COLO829 (cell line): Measurements from ENCODE around the gene KLHL18.
"Not testable (repeated sequence)": the region's sequence is repeated elsewhere in the genome, so short reads cannot be mapped to it uniquely, and the experiment has no call there.

Experiments used
- DNase-seq: peaks from one replicate; pipeline ENCODE4 v3.0.0; 2012; ENCODE audit warnings: low spot score

The KLHL18 gene

DNA sequence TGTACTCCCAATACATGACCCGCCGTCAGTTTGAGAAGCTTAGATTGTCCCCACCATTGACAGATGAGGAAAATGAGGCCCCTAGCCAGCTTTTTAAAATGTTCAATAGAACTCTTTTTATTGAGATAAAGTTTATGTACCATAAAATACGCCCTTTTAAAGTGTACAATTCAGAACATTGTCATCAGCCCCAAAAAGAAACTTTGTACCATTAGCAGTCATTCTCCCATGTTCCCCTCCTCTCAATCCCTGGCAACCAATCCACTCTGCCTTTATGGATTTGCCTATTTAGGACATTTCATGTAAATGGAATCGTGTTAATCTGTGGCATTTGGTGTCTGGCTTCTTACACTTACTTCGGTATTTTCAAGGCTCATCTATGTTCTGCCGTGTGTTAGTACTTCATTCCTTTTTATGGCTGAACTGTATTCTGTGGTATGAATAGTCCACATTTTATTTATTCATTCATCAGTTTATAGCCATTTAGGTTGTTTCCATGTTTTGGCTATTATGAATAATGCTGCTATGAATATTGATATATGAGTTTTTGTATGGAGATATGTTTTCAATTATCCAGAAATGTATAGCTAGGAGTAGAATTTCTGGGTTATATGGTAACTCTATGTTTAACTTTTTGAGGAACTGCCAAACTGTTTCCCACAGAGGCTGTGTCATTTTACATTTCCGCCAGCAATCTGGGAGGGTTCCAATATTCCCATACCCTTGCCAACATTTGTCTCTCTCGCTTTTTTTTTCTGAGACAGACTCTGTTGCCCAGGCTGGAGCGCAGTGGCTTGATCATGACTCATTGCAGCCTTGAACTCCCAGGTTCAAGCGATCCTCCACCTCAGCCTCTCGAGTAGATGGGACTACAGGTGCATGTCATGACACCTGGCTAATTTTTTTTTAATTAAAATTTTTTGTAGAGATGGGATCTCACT is 82.7 kb downstream of the KLHL18 start:
- no peak for DNase-seq

DNA sequence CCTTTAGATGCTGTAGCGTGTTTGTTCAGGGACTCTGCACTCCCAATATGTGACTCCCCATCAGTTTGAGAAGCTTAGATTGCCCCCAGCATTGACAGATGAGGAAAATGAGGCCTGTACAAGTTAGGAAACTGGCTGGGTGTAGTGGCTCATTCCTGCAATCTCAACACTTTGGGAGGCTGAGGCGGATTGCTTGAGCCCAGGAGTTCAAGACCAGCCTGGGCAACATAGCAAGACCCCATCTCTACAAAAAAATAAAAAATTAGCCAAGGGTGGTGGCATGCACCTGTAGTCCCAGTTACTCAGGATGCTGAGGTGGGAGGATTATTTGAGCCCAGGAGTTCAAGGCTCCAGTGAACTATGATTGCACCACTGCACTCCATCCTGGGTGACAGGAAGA is 84.1 kb downstream of the KLHL18 start:
- DNase-seq = no peak

DNA sequence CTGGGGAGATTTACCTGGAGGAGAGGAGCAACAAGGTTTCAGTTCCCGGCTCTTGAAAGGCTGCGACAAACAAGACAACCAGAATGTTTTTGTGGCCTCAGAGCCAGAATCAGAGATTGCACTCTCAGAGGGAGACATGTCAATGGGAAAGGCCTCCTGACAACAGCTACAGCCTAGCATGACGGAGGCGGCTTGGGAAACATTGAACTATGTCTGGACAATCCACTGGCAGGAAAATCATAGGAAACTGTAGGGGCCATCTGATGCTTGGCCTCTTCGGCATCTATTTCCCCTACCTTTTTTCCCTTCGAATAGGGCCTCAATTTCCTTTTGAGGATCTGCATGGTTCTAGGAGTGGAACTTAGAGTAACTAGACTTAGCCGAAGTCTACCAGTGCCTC is 84.9 kb downstream of the KLHL18 start:
- no peak for DNase-seq

DNA sequence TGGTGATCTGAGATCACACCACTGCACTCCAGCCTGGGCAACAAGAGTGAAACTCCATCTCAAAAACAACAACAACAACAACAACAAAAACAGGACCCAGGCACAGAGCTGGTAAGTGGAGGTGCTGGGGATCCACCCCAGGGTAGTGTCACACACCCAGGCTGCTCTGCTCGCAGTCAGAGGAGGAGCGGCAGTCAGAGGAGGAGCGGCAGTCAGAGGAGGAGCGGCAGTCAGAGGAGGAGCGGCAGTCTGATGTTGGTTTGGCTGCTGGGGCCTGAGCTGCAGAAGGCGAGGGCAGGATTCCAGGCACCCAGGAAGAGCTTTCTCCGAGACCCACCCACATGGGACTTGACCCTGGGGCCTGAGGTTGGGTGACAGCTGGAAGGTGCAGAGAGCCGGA is 87.3 kb downstream of the KLHL18 start:
- DNase-seq = not testable (repeated sequence)

DNA sequence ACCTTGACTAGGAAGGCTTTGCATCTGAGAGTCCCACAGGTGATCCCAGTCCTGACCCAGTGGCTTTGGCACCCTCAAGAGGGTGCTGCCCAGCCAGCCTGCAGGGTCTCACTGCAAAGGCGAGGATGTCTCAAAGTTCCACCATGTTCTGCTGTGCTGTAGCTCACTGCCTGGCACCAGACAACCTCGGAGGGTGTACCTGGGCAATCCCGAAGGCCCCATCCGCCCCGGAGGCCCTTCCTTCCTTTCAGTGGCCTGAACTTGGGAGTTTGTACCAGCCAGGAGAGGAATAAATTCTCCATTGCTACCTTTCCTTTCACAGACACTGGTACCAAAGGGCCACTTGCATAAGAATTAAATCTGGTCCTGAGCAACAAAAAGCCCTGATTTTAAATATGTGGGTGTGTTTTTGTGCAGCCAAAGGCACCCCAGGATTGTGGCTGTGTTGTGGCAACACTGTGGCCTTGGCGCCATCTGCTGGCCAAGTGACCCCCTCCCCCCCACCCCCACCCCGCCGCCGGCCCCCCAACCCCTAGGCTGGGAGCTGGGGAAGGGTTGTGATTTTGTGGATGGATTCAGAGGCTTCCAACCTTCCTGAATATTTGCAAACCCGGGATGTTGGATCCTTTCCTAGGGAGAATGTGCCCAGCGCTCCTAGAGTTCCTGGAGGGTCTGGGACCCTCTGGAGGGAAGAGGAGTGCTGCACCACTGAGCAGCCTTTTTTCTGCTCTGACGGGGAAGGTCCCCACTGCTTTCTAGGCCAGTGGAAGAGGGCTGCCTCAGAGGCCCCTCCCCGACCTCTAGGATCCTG is 88.3 kb downstream of the KLHL18 start:
- no peak for DNase-seq

DNA sequence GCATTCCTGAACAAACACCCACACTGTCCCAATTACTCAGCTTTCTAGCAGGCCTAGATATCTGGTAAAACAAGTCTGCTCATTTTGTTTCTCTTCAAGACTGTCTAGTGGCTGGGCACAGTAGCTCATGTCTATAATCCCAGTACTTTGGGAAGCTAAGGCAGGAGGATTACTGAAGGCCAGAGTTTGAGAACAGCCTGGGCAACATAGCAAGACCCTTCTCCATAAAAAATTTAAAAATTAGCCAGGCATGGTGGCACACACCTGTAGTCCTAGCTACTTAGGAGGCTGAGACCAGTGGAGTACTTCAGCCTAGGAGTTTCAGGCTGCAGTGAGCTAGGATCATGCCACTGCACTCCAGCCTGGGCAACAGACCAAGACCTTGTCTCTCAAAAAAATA is 91.8 kb downstream of the KLHL18 start:
- no peak for DNase-seq

DNA sequence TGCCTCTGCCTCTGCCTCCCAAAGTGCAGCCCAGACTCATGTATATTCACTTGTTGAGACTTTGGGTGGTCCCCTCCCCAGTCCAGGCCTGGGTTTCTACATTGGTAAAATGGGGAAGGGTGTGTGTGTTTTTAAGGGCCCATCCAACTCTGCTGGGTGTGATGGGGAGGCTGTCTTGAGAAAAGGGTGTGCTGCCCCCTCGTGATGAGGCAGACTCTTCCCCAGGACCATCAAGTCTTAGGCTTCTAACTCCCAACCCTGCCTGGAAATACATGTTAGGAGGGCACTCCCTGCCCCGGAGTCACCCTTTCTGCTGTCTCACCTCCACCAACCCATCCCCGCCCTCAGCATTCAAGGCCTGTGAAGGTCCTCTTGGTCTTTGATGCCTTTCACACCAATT is 93.6 kb downstream of the KLHL18 start:
- no peak for DNase-seq

DNA sequence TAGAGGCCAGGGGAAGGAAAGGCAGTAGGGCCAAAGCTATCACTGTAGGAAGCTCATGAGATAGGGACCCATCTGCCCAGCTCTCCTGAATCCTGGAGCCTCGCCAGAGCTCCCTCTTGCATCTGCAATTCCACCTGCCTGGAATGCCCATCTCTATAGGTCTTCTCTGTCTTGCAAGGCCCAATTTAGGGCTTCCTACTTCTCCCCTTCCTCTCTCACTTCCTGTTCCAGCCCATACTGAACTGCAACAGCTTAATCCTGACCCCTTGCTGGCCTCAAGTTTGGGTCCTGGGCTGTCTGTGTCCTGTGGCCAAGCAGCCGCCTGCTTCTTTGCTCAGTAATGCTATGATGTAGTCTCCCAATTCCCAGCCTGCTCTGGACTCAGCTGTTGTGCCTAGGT is 94.4 kb downstream of the KLHL18 start:
- DNase-seq = no peak

DNA sequence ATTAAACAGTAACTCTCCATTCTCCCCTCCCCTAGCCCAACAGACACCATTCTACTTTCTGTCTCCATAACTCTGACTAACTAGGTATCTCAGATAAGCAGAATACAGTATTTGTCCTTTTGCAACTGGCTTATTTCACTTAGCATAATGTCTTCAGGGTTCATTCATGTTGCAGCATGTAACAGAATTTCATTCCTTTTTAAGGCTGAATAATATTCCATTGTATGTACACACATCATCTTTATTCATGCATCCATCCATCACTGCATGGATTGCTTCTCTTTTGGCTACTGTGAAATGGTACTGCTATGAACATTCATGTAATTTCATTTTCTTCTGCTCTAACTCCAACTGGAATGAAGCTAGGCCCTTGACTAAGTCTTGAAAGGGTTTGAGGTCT is 96.1 kb downstream of the KLHL18 start:
- DNase-seq = no peak

DNA sequence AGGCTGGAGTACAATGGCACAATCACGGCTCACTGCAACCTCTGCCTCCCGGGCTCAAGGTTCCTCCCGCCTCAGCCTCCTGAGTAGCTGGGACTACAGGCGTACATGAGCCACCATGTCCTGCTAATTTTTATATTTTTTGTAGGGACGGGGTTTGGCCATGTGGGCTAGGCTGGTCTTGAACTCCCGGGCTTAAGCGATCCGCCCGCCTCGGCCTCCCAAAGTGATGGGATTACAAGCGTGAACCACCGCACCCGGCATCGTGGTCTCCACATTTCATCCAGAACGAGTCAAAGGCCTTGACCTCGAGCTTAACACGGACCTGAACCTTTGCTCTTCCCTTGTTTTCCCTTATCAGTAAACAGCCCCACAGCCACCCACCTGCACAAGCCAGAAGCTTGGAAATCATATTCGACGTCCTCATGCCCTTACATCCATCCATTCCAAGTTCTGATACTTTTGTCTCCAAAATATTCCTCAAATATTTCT is 96.7 kb downstream of the KLHL18 start:
- no peak for DNase-seq

DNA sequence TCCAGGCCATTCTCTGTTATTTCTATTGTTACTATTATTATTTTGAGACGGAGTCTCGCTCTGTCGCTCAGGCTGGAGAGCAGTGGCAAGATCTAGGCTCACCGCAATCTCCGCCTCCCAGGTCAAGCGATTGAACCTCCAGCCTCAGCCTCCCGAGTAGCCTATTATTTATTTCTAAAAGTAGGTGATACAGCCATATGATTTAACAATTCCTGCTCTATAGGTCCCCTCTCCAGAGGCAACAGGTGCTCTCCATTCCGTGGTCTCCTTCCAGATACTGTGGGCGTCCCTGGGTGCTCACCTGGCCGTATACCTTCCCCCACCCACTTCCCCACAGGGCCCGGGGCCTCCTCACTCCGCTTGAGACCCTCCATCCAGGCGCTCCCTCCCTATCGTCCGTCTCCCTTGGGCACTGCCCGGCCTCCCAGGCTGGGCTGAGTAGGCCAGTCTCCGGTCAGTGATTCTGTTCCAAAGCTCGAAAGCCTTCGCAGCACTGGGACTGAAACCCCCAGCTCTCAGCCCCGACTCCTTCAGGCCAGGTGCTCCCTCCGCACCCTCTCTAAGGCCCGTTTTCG is 97.4 kb downstream of the KLHL18 start:
- no peak for DNase-seq

DNA sequence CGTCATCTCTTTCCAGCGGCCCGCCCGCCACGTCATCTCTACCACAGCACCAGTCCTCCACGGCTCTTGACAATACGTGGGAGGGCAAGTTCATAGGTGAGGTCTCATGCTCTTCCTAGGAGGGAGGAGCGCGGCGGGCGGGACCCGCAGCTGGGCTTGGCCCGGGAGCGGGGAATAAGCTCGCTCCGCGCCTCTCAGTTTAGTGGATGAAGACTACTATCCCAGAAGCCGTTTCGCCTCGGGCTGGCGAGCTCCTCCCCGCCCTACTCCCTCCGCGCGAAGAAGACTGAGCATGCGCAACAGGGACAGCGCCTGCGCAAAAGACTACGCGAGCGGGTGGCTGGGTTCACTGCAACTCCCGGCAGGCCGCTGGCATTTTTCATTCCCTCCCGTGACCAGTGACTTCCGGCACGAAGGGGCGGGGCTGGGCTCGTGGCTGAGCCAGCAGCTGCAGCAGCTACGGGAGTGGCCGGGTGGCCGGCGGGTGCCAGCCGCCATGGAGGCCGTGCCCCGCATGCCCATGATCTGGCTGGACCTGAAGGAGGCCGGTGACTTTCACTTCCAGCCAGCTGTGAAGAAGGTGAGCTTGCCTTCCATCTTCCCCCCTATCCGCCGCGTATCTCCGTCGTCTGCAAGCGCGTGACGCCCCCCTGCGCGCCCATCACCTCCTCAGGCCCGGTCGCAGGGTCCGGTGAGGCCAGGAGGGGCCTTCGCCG is 98.0 kb downstream of the KLHL18 start, which contains the start of gene PTPN23:
TSS of gene PTPN23 (plus strand) at position 421 of the 716 bp plus-strand sequence. CDS start at position 497, 76 bp downstream.
- peak; percentile 100 for DNase-seq

DNA sequence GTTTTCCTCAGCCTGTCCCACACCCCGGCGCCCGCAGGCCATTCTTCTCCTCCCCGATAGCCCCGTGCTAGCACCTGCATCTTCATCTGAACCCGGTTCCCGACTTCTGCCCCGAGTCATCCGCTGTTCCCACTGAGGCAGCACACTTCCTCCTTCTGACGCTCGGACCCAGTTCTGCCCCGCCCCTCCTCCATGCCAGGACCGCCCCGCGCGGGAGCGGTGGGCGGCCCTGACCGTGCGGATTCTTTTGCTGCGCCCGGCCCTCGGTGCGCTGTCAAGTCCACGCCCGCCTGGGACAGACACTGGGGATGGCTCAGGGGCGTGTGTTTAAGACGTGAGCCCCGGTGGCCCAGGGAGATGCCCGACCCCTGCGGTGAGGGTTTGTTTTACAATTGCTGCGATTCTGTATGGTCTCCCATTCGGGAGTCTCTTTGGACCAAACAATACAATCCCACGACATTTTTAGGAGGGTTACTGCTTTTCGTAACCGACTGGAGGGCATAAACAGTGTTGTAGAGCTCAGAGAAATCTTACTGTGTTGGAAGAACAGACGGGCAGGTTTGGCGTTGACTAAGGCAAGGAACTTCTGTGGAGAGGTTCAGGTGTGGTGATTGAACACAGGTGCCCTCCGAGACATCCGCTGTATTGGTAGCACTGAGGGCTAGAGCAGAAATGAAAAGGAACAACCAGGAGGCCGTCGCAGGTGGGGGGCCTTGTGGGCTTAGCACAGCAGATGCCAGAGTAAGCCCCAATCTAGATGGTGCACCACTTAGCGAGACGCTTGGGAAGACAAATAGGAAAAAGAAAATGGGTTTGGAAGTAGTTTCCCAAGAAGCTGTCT is 98.8 kb downstream of the KLHL18 start:
- DNase-seq = peak; percentile 93

DNA sequence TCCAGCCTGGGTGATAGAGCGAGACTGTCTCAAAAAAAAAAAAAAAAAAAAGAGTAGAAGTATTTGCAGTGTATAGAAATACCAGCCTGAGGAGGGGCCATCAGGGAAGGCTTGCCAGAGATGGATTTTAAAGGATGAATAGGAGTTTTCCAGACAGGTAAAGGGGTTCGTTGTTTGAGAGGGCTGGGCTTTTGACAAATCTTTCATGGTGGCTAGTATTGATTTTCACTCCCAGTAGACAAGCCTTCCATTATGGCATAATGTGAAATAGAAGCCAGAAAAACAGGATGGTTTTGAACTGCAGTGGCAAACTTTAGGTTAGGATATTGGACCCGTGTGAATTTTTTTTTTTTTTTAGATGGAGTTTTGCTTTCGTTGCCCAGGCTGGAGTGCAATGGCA is 101.7 kb downstream of the KLHL18 start:
- DNase-seq = no peak

DNA sequence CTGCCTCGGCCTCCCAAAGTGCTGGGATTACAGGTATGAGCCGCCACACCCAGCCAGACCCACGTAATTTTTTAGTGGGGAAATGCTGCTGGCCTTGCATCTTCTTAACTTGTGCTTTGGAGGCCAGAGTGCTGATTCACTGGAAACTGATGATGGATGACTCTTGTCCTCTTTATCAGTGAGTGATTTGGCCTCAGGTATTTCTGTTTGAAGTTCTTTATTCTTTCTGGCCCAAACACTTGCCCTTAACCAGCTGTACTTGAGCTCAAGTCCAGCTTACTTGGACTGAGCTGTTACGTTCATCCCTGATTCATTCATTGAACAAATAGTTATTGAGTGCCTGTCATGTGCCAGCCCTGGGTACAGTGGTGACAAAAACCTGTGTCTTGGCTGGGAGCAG is 102.3 kb downstream of the KLHL18 start:
- no peak for DNase-seq

DNA sequence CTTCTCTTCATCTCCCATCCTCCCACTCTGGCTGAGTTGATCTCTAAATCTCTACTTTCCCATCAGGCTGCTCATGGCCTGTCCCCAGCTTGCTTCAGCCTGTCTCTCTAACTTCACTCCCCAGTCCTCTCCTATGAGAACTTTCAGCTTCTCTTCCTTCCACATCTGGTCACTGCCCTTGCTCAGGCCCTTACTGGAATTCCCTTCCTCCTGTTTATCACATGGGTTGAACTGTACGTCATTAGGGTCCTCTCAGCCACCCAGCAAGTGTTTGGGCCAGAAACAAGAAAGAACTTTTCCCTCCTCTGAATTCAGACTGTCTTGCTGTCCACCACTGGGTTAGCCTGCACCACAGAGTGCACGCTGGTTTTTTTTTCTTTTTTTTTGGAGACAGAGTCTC is 103.1 kb downstream of the KLHL18 start:
- DNase-seq = no peak

DNA sequence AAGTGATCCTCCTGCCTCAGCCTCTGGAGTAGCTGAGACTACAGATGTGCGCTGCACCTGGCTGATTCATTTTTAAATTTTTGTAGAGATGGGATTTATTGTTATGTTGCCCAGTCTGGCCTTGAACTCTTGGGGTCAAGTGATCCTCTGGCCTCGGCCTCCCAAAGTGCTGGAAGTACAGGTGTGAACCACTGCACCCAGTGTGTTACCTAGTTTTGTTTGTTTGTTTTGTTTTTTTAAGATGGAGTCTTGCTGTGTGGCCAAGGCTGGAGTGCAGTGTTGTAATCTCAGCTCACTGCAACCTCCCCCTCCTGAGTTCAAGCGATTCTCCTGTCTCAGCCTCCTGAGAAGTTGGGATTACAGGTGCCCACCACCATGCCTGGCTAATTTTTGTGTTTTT is 110.2 kb downstream of the KLHL18 start:
- no peak for DNase-seq

DNA sequence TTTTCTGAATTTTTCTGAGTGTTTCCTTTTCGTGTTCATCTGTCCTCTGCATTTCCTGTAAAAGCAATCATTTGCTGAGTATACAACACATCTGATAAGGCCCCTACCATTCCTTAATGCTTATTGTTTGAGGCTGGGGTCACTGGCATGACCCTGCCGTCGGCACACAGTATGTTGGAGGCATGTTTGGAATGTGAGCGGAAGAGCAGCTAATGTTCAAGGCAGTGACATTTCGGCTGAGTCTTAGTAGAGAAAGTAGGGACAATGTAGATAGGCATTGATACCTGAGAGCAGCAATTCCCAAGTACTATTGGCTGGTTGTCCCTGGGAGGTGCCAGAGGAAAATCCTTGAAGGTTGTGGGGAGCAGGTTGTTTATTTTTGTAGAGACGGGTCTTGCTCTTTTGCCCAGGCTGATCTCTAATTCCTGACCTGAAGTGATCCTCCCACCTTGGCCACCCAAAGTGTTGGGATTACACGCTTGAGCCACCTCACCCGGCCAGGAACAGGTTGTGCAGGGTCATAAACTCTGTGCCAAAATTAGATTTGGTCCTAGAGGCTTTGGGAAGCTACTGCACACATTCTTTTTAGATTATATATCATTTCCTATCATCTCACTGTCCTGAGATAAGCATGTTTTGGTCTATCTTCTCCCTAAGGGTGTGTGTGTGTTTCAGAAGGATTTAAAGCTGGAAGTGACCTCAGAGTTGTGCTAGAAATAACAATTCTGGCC is 111.6 kb downstream of the KLHL18 start:
- DNase-seq = no peak

DNA sequence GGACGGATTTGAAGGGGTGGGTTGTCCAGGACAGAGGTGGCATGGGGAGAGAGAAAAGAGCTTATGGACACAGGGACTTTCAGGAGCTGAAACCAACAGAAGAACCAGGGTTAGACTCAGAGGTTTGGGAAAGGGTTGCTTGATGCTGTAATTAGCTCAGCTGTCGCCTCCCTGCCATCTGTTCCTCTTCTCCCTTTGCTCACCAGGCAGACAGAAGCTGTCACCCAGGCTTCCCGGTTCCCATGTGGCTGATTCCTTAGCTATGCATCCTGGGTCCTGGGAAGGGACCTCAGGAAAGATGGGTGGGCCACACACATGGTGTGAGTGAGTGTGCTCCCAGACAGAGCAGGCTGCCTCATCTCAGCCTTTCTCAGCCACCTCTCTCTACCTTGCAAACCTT is 112.1 kb downstream of the KLHL18 start:
- DNase-seq = no peak
